HG03175 (cell line): ENCODE data around the gene TARBP2.

Source experiments
- ATAC-seq: cut with Tn5 transposase; IDR thresholded peaks from one replicate; pipeline ENCODE4 v1.9.1; 2021; ENCODE audit warnings: mild to moderate bottlenecking, moderate library complexity; ENCODE audit not compliant: unreplicated experiment

TARBP2 gene

GRCh38 chr12:53500776-53501614, at the start of gene TARBP2:
Gene TARBP2, plus strand, starts transcription at chr12:53501283. Its CDS starts 126 bp downstream, at chr12:53501409.
- ATAC-seq = peak; percentile 81

DNA sequence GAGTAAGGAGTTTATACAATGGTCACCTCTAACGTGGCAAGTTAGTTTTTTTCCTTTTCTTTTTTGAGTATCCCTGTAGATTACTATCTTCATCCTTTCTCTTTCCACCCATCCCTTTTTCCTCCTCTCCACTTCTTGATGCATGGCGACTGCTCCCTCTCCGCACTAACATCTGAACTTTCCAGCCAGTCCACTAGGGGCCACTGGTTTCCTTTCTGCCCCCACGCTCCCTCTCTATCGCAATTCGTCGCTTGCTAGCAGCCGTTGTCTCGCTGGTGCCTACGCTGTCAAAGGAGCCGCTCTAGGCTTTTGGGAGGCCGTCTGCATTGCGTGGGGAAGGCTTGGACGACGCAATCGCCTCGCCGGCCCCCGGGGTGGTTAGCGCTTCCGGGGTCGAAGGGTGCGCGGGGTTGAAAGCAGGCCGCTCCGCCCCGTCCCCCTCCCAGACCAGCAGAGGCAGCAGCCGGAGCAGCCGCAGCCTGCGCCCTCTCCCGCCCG, 49.4 kb upstream of the TARBP2 start, which contains the start of gene PCBP2:
Gene PCBP2, plus strand, starts transcription at position 442 of the 498 bp plus-strand sequence. CDS start 2,699 bp downstream, outside the sequence.
- peak; percentile 97 for ATAC-seq

DNA sequence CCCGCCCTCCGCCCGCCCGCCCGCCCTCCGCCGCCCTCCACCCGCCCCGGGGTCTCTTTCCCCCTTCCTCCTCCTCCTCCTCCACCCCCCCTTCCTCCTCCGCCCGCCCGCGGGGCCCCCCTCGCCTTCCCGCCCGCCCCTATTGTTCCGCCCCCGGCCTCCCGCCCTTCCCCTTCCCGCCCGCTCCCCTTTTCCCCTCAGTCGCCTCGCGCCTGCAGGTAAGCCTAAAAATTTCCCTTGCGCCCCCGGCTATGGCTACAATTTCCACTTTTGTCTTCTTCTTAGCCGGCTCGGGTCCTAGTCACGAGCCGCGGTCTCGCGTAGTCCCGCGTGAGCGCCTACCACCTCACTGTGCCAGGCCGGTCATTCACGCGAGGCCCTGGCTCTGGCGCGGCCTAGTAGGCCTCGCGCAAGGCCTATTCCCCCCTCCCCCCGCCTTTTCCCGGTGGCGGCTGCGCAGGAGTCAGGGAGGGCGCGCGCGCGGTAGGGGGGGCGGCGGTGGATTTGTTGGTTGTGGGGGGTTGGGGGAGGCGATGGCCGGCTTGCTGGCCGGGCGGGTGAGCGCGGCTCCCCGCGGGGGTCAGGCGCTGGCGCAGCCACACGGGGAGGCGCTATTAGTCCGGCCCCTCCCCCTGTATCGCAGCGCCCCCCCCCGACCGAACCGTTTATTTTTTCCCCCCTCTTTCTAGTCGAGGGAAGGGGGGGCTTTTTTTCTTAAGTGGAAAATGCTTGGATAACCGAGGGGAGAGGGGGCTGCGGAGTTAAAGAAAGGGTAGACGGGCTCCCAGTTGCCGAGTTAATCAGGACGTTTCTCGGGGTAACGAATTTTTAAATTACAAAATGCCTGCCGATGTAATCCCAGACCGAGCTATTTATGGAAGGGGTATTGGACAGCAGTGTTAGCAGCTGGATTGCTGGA, 48.7 kb upstream of the TARBP2 start:
- no peak for ATAC-seq

DNA sequence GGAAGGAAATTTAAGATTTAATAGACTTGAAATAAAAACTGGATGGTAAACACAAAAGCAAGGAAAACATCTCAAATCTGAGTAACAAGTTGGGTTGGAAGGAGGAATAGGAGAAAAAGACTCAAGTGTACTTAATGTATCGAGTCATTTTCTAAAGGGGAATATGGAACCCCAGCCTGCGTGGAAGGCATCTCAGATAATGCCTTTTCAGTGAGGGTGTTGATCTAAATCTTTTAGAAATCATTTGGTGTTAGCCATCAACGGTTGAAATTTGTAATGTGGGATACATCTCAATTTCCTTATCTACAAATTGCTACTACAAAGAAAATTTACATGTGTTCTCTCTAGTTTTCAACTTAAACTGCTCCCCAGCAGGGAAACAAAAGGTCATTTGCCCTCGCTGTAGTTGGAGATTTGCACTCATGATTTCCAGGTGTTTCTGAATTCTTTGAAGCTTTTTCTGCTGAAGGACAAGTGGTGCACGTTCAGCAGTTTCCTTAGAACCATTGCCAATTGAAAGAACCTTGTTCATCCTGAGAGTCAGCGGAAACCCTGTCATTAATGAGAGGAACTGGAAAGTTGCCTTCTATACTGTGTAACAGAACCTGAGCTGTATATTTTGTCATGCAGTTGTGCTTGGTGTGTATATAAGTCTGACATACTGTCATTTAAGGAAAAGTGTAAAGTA, 47.0 kb upstream of the TARBP2 start:
- ATAC-seq = no peak

DNA sequence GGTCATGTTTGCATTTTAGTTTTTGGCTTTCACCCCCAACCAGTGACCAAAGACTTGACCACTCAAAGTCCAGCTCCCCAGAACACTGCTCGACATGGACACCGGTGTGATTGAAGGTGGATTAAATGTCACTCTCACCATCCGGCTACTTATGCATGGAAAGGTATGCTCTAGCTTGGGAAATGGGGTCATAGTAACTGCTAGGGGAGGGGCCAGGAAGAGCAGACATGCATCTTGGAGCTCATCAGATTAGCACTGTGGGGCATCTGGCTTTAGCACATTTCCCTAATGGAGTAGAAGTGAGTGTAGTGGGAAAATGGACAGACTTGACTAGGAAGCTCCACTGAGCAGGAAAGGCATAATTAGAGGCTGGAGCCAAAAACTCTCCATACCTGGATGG, 46.4 kb upstream of the TARBP2 start:
- ATAC-seq = no peak

DNA sequence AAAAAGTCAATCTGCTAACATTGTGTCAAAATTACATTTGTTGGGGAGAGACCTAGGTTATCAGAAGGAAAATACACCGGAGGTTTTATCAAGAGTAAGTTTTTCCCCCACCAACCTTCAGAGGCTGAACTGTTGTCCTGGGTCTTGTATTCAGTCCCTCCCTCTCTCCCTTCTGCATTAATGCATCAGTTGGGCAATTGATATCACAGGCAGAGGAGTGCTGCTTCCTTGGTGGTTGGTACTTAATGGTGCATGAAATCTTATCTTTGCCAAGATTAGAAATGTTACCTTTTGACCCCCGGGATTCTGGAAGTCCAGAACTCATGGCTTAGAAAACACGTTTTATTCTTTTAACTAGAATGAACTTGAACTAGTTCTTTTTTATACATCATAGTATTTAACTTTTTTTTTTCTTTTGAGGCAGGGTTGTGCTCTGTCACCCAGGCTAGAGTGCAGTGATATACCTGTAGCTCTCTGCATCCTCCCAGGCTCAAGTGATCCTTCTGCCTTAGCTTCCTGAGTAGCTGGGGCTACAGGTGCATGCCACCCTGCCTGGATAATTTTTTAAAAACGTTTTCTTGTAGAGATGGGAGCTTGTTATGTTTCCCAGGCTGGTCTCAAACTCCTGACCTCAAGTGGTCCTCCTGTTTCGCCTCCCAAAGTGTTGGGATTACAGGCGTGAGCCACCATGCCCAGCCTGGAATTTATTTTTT, 44.3 kb upstream of the TARBP2 start:
- no peak for ATAC-seq

DNA sequence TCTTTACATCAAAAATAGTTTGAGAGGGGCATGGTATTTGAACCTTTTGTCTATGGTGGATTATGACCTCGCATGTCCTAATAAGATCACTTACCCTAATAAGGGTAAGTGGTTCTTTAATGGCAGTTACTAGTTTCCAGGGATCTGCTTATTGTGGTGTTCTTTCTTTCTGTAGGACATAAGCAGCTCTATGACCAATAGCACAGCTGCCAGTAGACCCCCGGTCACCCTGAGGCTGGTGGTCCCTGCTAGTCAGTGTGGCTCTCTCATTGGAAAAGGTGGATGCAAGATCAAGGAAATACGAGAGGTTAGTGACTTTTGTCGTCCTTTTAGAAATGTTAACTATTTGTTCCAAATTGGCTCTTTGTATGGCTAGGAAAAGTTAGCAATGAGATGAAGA, 42.0 kb upstream of the TARBP2 start:
- no peak for ATAC-seq

GRCh38 chr12:53461059-53461458, 40.0 kb upstream of the TARBP2 start:
- no peak for ATAC-seq

DNA sequence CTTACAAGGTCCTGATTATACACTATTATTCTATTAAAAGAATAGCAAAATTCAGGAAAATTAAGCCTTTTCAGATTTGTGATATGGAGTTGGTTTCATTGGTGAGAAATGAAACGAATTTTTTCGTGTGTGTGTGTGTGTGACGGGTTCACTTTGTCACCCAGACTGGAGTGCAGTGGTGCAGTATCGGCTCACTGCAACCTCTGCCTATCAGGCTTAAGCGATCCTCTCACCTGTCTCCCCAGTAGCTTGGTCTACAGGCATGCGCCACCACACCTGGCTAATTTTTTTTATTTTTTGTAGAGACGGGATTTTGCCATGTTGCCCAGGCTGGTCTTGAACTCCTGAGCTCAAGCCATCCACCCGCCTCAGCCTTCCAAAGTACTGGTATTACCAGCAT, 39.5 kb upstream of the TARBP2 start:
- ATAC-seq = no peak

GRCh38 chr12:53462935-53463334, 38.1 kb upstream of the TARBP2 start:
- ATAC-seq = no peak

DNA sequence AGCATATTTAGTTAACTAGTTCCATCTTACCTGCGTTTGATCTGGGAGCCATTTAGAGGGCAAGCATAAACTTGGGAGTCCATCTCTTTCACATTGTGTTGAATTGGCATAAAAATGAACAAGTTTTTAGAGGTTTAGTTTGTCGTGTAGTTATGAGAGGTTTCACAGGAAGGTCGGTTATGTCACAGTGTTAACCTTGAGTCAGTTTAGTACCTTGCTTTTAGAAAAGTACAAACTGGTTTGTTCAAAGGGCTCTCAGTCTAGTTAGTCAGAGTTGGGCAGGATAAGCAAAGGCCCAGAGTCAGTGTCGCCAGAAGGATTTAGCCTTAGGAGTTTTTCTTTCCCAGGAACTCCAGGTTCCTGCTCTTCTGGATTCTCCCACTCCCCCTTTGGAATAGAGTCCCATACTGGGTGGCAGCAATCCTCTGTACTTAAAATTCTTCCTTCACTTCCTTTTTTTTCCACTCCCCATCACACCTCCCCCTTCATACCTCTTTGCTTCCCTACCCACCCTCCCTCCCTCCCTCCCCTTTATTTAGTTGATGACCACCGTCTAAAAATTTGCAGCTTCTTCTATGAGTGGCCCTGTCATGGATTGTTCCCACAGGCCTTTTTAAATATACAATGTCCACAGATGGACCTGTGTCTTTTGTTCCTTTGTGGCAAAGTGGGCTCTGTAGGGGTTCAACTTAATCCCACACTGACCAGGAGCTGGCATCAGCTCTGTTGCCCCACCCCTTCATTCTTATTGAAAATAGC, 37.1 kb upstream of the TARBP2 start:
- no peak for ATAC-seq

GRCh38 chr12:53464685-53465418, 36.2 kb upstream of the TARBP2 start:
- ATAC-seq = no peak

- no peak for ATAC-seq
These were observed 35.4 kb upstream of the TARBP2 start for GRCh38 chr12:53465679-53466078.

GRCh38 chr12:53466640-53467039, 34.4 kb upstream of the TARBP2 start:
- ATAC-seq = no peak

GRCh38 chr12:53467082-53467481, 34.0 kb upstream of the TARBP2 start:
- ATAC-seq = no peak

DNA sequence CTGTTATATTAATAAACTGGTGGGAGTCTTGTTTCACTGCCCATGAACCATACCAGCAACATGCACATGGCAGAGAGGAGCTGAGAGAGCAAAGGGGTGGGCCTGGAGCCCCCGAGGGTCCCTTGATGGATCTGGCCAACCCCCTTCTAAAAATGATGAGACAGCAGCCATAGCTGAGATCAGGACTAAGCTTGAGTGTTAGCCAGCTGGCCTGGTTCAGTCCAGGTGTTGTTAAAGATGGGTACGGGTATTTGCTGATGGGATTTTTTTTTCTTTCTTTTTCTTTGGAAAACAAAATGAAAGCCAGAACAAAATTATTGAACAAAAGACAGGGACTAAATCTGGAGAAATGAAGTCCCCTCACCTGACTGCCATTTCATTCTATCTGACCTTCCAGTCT, 33.2 kb upstream of the TARBP2 start:
- no peak for ATAC-seq

GRCh38 chr12:53468282-53468681, 32.8 kb upstream of the TARBP2 start:
- ATAC-seq = no peak

- ATAC-seq = no peak
These were observed 29.0 kb upstream of the TARBP2 start for GRCh38 chr12:53472056-53472582.

- ATAC-seq = no peak
These were observed 27.0 kb upstream of the TARBP2 start for GRCh38 chr12:53474077-53474476.
